Choroid plexus epithelial cell (primary cell): ENCODE data around the gene PARM1.

ENCODE experiments used
- DNase-seq: peaks from one replicate; pipeline ENCODE4 v3.0.0-alpha.2; 2010; ENCODE audit warnings: low read depth
- H3K4me3 ChIP-seq: 2 replicates; pipeline ENCODE4 v1.5.1; 2011; ENCODE audit warnings: low read depth, mild to moderate bottlenecking, control low read depth, low read length, moderate library complexity
- CTCF ChIP-seq: conservative IDR thresholded peaks from 2 replicates; pipeline ENCODE4 v1.5.1; 2011; ENCODE audit warnings: low read depth, mild to moderate bottlenecking, control low read depth, inconsistent platforms, low read length, moderate library complexity

PARM1 gene

GRCh38 chr4:74941123-74941522 is 8.2 kb downstream of the PARM1 start:
- no peak for DNase-seq
- no peak overlapping the region for H3K4me3 ChIP-seq
- TF ChIP-seq CTCF = no peak

GRCh38 chr4:74942251-74942917 is 9.5 kb downstream of the PARM1 start:
- TF ChIP-seq CTCF = no peak
- H3K4me3 ChIP-seq = no peak overlapping the region
- DNase-seq = no peak

- no peak overlapping the region for H3K4me3 ChIP-seq
- no peak for DNase-seq
- no peak for TF ChIP-seq CTCF
Measured at GRCh38 chr4:74942918-74943253, 10.0 kb downstream of the PARM1 start.

- no peak for DNase-seq
- TF ChIP-seq CTCF = no peak
- no peak overlapping the region for H3K4me3 ChIP-seq
Measured at GRCh38 chr4:74944354-74944793, 11.5 kb downstream of the PARM1 start.

GRCh38 chr4:74946196-74946595 is 13.3 kb downstream of the PARM1 start:
- no peak for TF ChIP-seq CTCF
- DNase-seq = no peak
- H3K4me3 ChIP-seq = no peak overlapping the region

- H3K4me3 ChIP-seq = no peak overlapping the region
- DNase-seq = no peak
- TF ChIP-seq CTCF = no peak
Measured at GRCh38 chr4:74947798-74948197, 14.9 kb downstream of the PARM1 start.

GRCh38 chr4:74948236-74948635 is 15.3 kb downstream of the PARM1 start:
- H3K4me3 ChIP-seq = no peak overlapping the region
- no peak for TF ChIP-seq CTCF
- no peak for DNase-seq
